H9 (cell line): ENCODE measurements around the gene TOR4A. TPM values are rescaled to one million over a fixed set of nuclear protein-coding genes. Genes with fewer than 3 reads are reported as not detected.
A peak's percentile ranks its signal among the peaks of the same experiment; 100 is the strongest.

Experiments
- DNase-seq: peaks from one replicate; pipeline ENCODE4 v3.0.0-alpha.2; 2017
- H2AFZ ChIP-seq: one replicate; pipeline ENCODE4 v1.6.1; 2013; ENCODE audit warnings: mild to moderate bottlenecking, low read length, control low read depth, moderate library complexity
- H2AK5ac ChIP-seq: 2 replicates; pipeline ENCODE4 v1.6.1; 2013; ENCODE audit warnings: low read length, control low read depth, mixed read lengths; ENCODE audit not compliant: insufficient read length
- H2BK120ac ChIP-seq: one replicate; pipeline ENCODE4 v1.6.1; 2013; ENCODE audit warnings: low read depth, mild to moderate bottlenecking, low read length, control low read depth, inconsistent platforms; ENCODE audit not compliant: poor library complexity, severe bottlenecking
- H2BK12ac ChIP-seq: 2 replicates; pipeline ENCODE4 v1.6.1; 2013; ENCODE audit warnings: low read length, control low read depth, mixed read lengths, low read depth; ENCODE audit not compliant: insufficient read length
- H2BK15ac ChIP-seq: 2 replicates; pipeline ENCODE4 v1.6.1; 2013; ENCODE audit warnings: low read depth, low read length, control low read depth
- H2BK20ac ChIP-seq: one replicate; pipeline ENCODE4 v1.6.1; 2013; ENCODE audit warnings: low read depth, mild to moderate bottlenecking, low read length, control low read depth, inconsistent platforms; ENCODE audit not compliant: poor library complexity, severe bottlenecking
- H2BK5ac ChIP-seq: 2 replicates; pipeline ENCODE4 v1.6.1; 2013; ENCODE audit warnings: low read length, control low read depth, mixed read lengths; ENCODE audit not compliant: insufficient read length
- H3K14ac ChIP-seq: 2 replicates; pipeline ENCODE4 v1.6.1; 2013; ENCODE audit warnings: low read length, control low read depth; ENCODE audit not compliant: insufficient read depth
- H3K18ac ChIP-seq: 2 replicates; pipeline ENCODE4 v1.6.1; 2013; ENCODE audit warnings: low read depth, mild to moderate bottlenecking, mixed read lengths, low read length, control low read depth; ENCODE audit not compliant: insufficient read length
- H3K23ac ChIP-seq: 2 replicates; pipeline ENCODE4 v1.6.1; 2013; ENCODE audit warnings: low read length, control low read depth, mixed read lengths, low read depth; ENCODE audit not compliant: insufficient read length
- H3K23me2 ChIP-seq: 2 replicates; pipeline ENCODE4 v1.6.1; 2013; ENCODE audit warnings: low read depth, mild to moderate bottlenecking, mixed read lengths, low read length, control low read depth; ENCODE audit not compliant: insufficient read length, poor library complexity, severe bottlenecking
- H3K27ac ChIP-seq: 2 replicates; pipeline ENCODE4 v1.5.1; 2013; ENCODE audit warnings: low read length, control low read depth, mixed read lengths, low read depth; ENCODE audit not compliant: insufficient read length
- H3K27me3 ChIP-seq: 2 replicates; pipeline ENCODE4 v1.6.1; 2013; ENCODE audit warnings: low read length, control low read depth, inconsistent platforms; ENCODE audit not compliant: insufficient read depth
- H3K4ac ChIP-seq: 2 replicates; pipeline ENCODE4 v1.6.1; 2013; ENCODE audit warnings: low read depth, mild to moderate bottlenecking, control low read depth, inconsistent platforms, low read length, moderate library complexity
- H3K4me1 ChIP-seq: 2 replicates; pipeline ENCODE4 v1.6.1; 2013; ENCODE audit warnings: low read length, control low read depth, inconsistent platforms; ENCODE audit not compliant: insufficient read depth
- H3K4me2 ChIP-seq: 2 replicates; pipeline ENCODE4 v1.6.1; 2013; ENCODE audit warnings: low read length, control low read depth, mixed read lengths; ENCODE audit not compliant: insufficient read length, insufficient read depth
- H3K56ac ChIP-seq: 2 replicates; pipeline ENCODE4 v1.6.1; 2013; ENCODE audit warnings: low read depth, mild to moderate bottlenecking, mixed read lengths, low read length, control low read depth; ENCODE audit not compliant: insufficient read length
- H3K79me1 ChIP-seq: 2 replicates; pipeline ENCODE4 v1.6.1; 2013; ENCODE audit warnings: low read depth, mild to moderate bottlenecking, moderate library complexity, low read length, control low read depth, inconsistent platforms; ENCODE audit not compliant: insufficient read depth, poor library complexity, severe bottlenecking
- H3K79me2 ChIP-seq: 2 replicates; pipeline ENCODE4 v1.6.1; 2013; ENCODE audit warnings: low read length, control low read depth, inconsistent platforms; ENCODE audit not compliant: insufficient read depth
- H3K9ac ChIP-seq: 2 replicates; pipeline ENCODE4 v1.6.1; 2013; ENCODE audit warnings: low read length, control low read depth, mixed read lengths; ENCODE audit not compliant: insufficient read length; ENCODE audit errors: extremely low read depth
- H3K9me3 ChIP-seq: one replicate; pipeline ENCODE4 v1.6.1; 2013; ENCODE audit warnings: low read depth, low read length, inconsistent platforms; ENCODE audit not compliant: control insufficient read depth
- H3T11ph ChIP-seq: one replicate; pipeline ENCODE4 v1.6.1; 2013; ENCODE audit warnings: mild to moderate bottlenecking, low read length, control low read depth, inconsistent platforms
- H4K20me1 ChIP-seq: one replicate; pipeline ENCODE4 v1.6.1; 2013; ENCODE audit not compliant: control insufficient read depth, insufficient read length, insufficient read depth
- H4K5ac ChIP-seq: 2 replicates; pipeline ENCODE4 v1.6.1; 2013; ENCODE audit warnings: low read depth, mild to moderate bottlenecking, mixed read lengths, low read length, control low read depth; ENCODE audit not compliant: insufficient read length
- H4K8ac ChIP-seq: replicated peaks from 2 replicates; pipeline ENCODE4 v1.6.1; 2013; ENCODE audit warnings: low read length, control low read depth, mixed read lengths, low read depth; ENCODE audit not compliant: insufficient read length
- H4K91ac ChIP-seq: 2 replicates; pipeline ENCODE4 v1.6.1; 2013; ENCODE audit warnings: low read depth, mild to moderate bottlenecking, moderate library complexity, mixed read lengths, low read length, control low read depth; ENCODE audit not compliant: insufficient read length
- H3K27ac Mint-ChIP-seq, 3 experiments: 2 replicates in 2 of 3; 3 replicates in 1 of 3; pipeline ENCODE4 v1.8.0; 2020 to 2021; ENCODE audit warnings: mixed read lengths in 3 of 3, mild to moderate bottlenecking in 1 of 3, moderate library complexity in 1 of 3
- H3K27me3 Mint-ChIP-seq: 2 replicates; pipeline ENCODE4 v1.8.0; 2021; ENCODE audit warnings: low read depth, mild to moderate bottlenecking, moderate library complexity, mixed read lengths
- H3K36me3 Mint-ChIP-seq, 3 experiments: 2 replicates in 2 of 3; 3 replicates in 1 of 3; pipeline ENCODE4 v1.8.0; 2020 to 2021; ENCODE audit warnings: low read depth in 3 of 3, mixed read lengths in 3 of 3; ENCODE audit not compliant: insufficient read depth in 1 of 3
- H3K4me1 Mint-ChIP-seq, 2 experiments: 2 replicates each; pipeline ENCODE4 v1.8.0; 2020; ENCODE audit warnings: mixed read lengths in 2 of 2
- H3K4me3 Mint-ChIP-seq, 2 experiments: 2 replicates in 1 of 2; 3 replicates in 1 of 2; pipeline ENCODE4 v1.8.0; 2020 to 2021; ENCODE audit warnings: mild to moderate bottlenecking in 2 of 2, mixed read lengths in 2 of 2, moderate library complexity in 1 of 2
- H3K9me3 Mint-ChIP-seq, 2 experiments: 2 replicates in 1 of 2; 3 replicates in 1 of 2; pipeline ENCODE4 v1.8.0; 2020; ENCODE audit warnings: mild to moderate bottlenecking in 2 of 2, mixed read lengths in 2 of 2, moderate library complexity in 1 of 2
- CTCF ChIP-seq: fragments of 200-600 bp; sonication (generic); conservative IDR thresholded peaks from 3 replicates; pipeline ENCODE4 v1.8.0; 2021; ENCODE audit warnings: antibody characterized with exemption, mild to moderate bottlenecking
- WGBS: extraction: QIAGEN DNeasy Blood & Tissue Kit; methylation state at CpG from one replicate; pipeline ENCODE4 v1.1.7; 2013; ENCODE audit warnings: missing lambda C conversion rate, low lambda C conversion rate, mixed read lengths; ENCODE audit not compliant: insufficient read length; ENCODE audit errors: extremely low coverage; 5-methylcytosine and 5-hydroxymethylcytosine counted together
- total RNA-seq: library from RNA; stranded (reverse); gene quantifications from 2 replicates; pipeline ENCODE4 v1.2.1, GENCODE V29; 2021

The TOR4A gene
- total RNA-seq, 1 experiment from 2014 or later: 6.2 TPM

- peaks cover 0 to 2% (median 0%) of the 10 kb centered on the region in 3 experiments; a peak in 3 of 7 replicates for H3K36me3 Mint-ChIP-seq
These were observed 22.4 kb downstream of the TOR4A start for GRCh38 chr9:137299938-137300337.

More at GRCh38 chr9:137299938-137300337, 22.4 kb downstream of the TOR4A start:
- Histone ChIP-seq H2BK5ac (no peak overlapping the region), H3K9ac (no peak overlapping the region), H3K23ac (no peak overlapping the region), H2AFZ (no peak overlapping the region), H3K4me2 (peak overlapping the region; percentile 31), H4K91ac (no peak overlapping the region), H3K9me3 (no peaks in the 10 kb centered on the region), H3K27ac (no peak overlapping the region), H2BK20ac (no peak overlapping the region), H3K79me2 (no peaks in the 10 kb centered on the region), H3K56ac (no peak overlapping the region), H2BK12ac (no peak overlapping the region), H3K18ac (no peak overlapping the region), H4K8ac (no peak overlapping the region), H4K20me1 (no peaks in the 10 kb centered on the region), H3T11ph (no peak overlapping the region), H3K4me1 (peaks cover 5% of the 10 kb centered on the region; the same call in 1 of the 2 replicates), H3K79me1 (no peaks in the 10 kb centered on the region), H2BK15ac (no peak overlapping the region), H2AK5ac (no peak overlapping the region), H3K23me2 (peaks cover 7% of the 10 kb centered on the region), H2BK120ac (no peak overlapping the region), H3K4ac (no peak overlapping the region), H3K14ac (no peak overlapping the region), H4K5ac (no peak overlapping the region), H3K27me3 (peaks cover 5% of the 10 kb centered on the region; the same call in 1 of the 2 replicates)
- peak; percentile 39 for DNase-seq
- Mint-ChIP-seq H3K27me3 (peaks cover 44% of the 10 kb centered on the region), H3K9me3 (peaks cover 0 to 2% of the 10 kb centered on the region in 2 experiments; a peak in 3 of 5 replicates), H3K4me1 (peaks cover 36 to 47% of the 10 kb centered on the region in 2 experiments), H3K27ac (peak overlapping the region in 1 of 3 experiments; percentile 97; a peak in 2 of 7 replicates), H3K4me3 (peak overlapping the region; percentile 80 to 99)
- no peak for TF ChIP-seq CTCF
- WGBS: no CpG with 5 or more reads among the region's 16 CpGs
